Suprapubic skin (tissue), 4 donors: ENCODE measurements around the gene MPHOSPH8. TPM values are rescaled to one million over a fixed set of nuclear protein-coding genes. Genes with fewer than 3 reads are reported as not detected.

Source experiments
- DNase-seq, 2 donors: peaks; one replicate each; pipeline ENCODE4 v3.0.0-alpha.2; 2019; ENCODE audit warnings: low spot score in 2 of 2
- H3K27ac ChIP-seq: fragments of 200-600 bp; sonication (generic); one replicate; pipeline ENCODE4 v1.5.1; 2019
- H3K27me3 ChIP-seq: fragments of 200-600 bp; sonication (generic); one replicate; pipeline ENCODE4 v1.5.1; 2019
- H3K36me3 ChIP-seq: fragments of 200-600 bp; sonication (generic); one replicate; pipeline ENCODE4 v1.5.1; 2019
- H3K4me1 ChIP-seq: fragments of 200-600 bp; sonication (generic); one replicate; pipeline ENCODE4 v1.5.1; 2019
- H3K4me3 ChIP-seq: fragments of 200-600 bp; sonication (generic); one replicate; pipeline ENCODE4 v1.5.1; 2019; ENCODE audit warnings: mild to moderate bottlenecking
- H3K9me3 ChIP-seq: fragments of 200-600 bp; sonication (generic); one replicate; pipeline ENCODE4 v1.5.1; 2019
- CTCF ChIP-seq, 2 donors: fragments of 200-600 bp in 1 of 2; fragments of 450-650 bp in 1 of 2; sonication (generic) in 1 of 2; IDR thresholded peaks; one replicate each; pipeline ENCODE4 v1.5.1; 2016 to 2019; ENCODE audit warnings: antibody characterized with exemption in 2 of 2, mild to moderate bottlenecking in 1 of 2, moderate library complexity in 1 of 2
- EP300 ChIP-seq: sonication (generic); formaldehyde crosslinking; IDR thresholded peaks from one replicate; pipeline ENCODE4 v1.6.1; 2017; ENCODE audit warnings: antibody characterized with exemption
- POLR2A ChIP-seq, 2 donors: fragments of 450-650 bp; IDR thresholded peaks; one replicate each; pipeline ENCODE4 v1.6.1; 2017; ENCODE audit warnings: antibody characterized with exemption in 2 of 2, mild to moderate bottlenecking in 2 of 2, moderate library complexity in 2 of 2
- POLR2AphosphoS5 ChIP-seq, 3 donors: sonication (generic); formaldehyde crosslinking; IDR thresholded peaks; one replicate each; pipeline ENCODE4 v1.6.1; 2017; ENCODE audit warnings: antibody characterized with exemption in 3 of 3
- WGBS: methylation state at CpG from one replicate; pipeline ENCODE4 v1.1.5; 2018; 5-methylcytosine and 5-hydroxymethylcytosine counted together
- total RNA-seq, 4 donors: library from RNA; depleted of rRNA; stranded (reverse); fragments of >200 nt; gene quantifications; one replicate each; pipeline ENCODE4 v1.1.0, GENCODE V29; 2016

Gene MPHOSPH8
- total RNA-seq, 4 donors from 2014 or later = 21.2 to 43.0 (median 30.2) TPM

GRCh38 chr13:19713186-19713965 lies 79.9 kb downstream of the MPHOSPH8 start:
- Histone ChIP-seq H3K27me3 (no peaks in the 10 kb centered on the region), H3K27ac (no peak overlapping the region), H3K36me3 (peaks cover 6% of the 10 kb centered on the region), H3K4me1 (no peaks in the 10 kb centered on the region), H3K9me3 (no peaks in the 10 kb centered on the region), H3K4me3 (no peak overlapping the region)
- no peak for DNase-seq
- TF ChIP-seq CTCF (IDR thresholded peaks at IDR 0.05) (no peak), POLR2A (IDR thresholded peaks at IDR 0.05) (no peak), POLR2AphosphoS5 (IDR thresholded peaks at IDR 0.05) (no peak), EP300 (no peak)
- WGBS = 79% methylated on average over 10 of the region's 10 CpGs

GRCh38 chr13:19720039-19720438 lies 86.6 kb downstream of the MPHOSPH8 start:
- H3K36me3 ChIP-seq = peaks cover 10% of the 10 kb centered on the region
- WGBS = 89% methylated on average over 2 of the region's 2 CpGs

More at GRCh38 chr13:19720039-19720438, 86.6 kb downstream of the MPHOSPH8 start:
- no peaks in the 10 kb centered on the region for H3K27me3 ChIP-seq
- H3K27ac ChIP-seq = no peak overlapping the region
- TF ChIP-seq CTCF (IDR thresholded peaks at IDR 0.05) = no peak
- no peak for TF ChIP-seq POLR2AphosphoS5 (IDR thresholded peaks at IDR 0.05)
- TF ChIP-seq EP300 = no peak
- no peak for TF ChIP-seq POLR2A (IDR thresholded peaks at IDR 0.05)
- H3K4me1 ChIP-seq = no peaks in the 10 kb centered on the region
- no peaks in the 10 kb centered on the region for H3K9me3 ChIP-seq
- no peak for DNase-seq
- H3K4me3 ChIP-seq = no peak overlapping the region

Other genes starting within 250 kb of the MPHOSPH8 start
- not detected for gene TPTE2, start 72.1 kb upstream of the MPHOSPH8 start, total RNA-seq
- 10 to 100 TPM; 30.3 to 63.2 (median 38.8) TPM for gene PSPC1, start 149.3 kb downstream of the MPHOSPH8 start, total RNA-seq
- gene ZMYM5, start 230.0 kb downstream of the MPHOSPH8 start, total RNA-seq = 10 to 100 TPM in 3 of 4 donors, 1 to 10 TPM in 1; 8.8 to 25.7 (median 13.4) TPM